CD4-positive, alpha-beta T cell treated with Interferon gamma for 1 hour (primary cell): ENCODE data around the gene SLC22A15.

Source experiments
- DNase-seq: peaks from one replicate; pipeline ENCODE4 v3.0.0-alpha.2; 2020

The SLC22A15 gene

GRCh38 chr1:116110567-116111523 is 134.5 kb downstream of the SLC22A15 start, which contains the start of gene MAB21L3:
MAB21L3 (plus strand) TSS chr1:116111399; CDS start chr1:116112616, 1,217 bp downstream.
- no peak for DNase-seq

GRCh38 chr1:116111524-116112021 is 135.3 kb downstream of the SLC22A15 start:
- DNase-seq = no peak

- no peak for DNase-seq
These were observed 136.3 kb downstream of the SLC22A15 start for GRCh38 chr1:116112388-116113140.

GRCh38 chr1:116113615-116114014 is 137.3 kb downstream of the SLC22A15 start:
- no peak for DNase-seq

- no peak for DNase-seq
These were observed 139.4 kb downstream of the SLC22A15 start for GRCh38 chr1:116115476-116116439.

- no peak for DNase-seq
These were observed 142.2 kb downstream of the SLC22A15 start for GRCh38 chr1:116118471-116118870.
